Left renal pelvis (tissue), 4 donors: ENCODE measurements around the gene WWC2. TPM values are rescaled to one million over a fixed set of nuclear protein-coding genes. Genes with fewer than 3 reads are reported as not detected.
"Not testable (repeated sequence)": the region's sequence is repeated elsewhere in the genome, so short reads cannot be mapped to it uniquely, and the experiment has no call there.

Experiments
- DNase-seq, 4 donors: peaks; one replicate each; pipeline ENCODE4 v3.0.0-alpha.2; 2013; ENCODE audit warnings: low read depth in 4 of 4, low spot score in 3 of 4
- polyA plus RNA-seq, 4 donors: library from polyadenylated mRNA; unstranded; fragments of 120-200 nt; gene quantifications; one replicate each; pipeline ENCODE4 v1.2.1, GENCODE V29; 2013; ENCODE audit not compliant: insufficient read length in 4 of 4

The WWC2 gene
- polyA plus RNA-seq, 4 donors: 40.0 to 60.5 (median 59.1) TPM

DNA sequence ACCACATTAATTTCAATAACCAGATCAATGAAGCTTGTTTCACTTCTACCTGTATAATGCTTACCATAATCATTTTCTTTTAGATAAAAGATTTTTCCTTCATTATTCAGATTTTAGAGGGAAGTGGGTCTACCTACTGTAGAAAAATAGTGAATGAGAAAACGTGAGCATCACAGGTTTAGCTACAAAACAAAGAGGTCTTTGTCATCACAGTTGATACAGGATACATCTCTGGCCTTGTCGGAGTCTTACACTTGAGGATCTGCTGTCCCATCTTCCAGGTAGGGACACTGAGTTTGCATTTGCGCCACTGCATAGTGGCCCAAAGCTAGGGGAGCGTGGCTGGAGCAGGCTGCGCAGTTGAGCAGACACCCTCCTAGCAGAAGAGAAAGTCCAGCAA, 222.5 kb downstream of the WWC2 start:
- no peak for DNase-seq

DNA sequence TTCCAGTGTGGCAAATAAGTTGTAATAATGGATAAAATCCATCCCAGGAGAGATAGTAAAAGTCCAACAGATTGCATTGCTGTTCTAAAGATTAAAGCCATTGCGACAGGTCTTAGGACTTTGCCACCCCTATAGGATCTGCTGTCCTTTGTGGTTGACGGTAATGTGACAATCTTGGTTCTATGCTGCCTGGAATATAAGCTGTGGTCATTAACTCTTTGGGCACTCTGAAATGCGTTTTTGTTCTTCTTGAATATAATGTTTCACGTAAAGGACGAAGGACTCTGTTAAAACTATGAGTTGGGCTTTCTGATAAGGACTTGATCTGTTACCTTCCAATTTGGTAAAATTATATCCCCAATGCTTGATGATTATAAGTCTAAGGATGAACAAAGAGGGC, 223.3 kb downstream of the WWC2 start, which contains the start of gene CLDN24:
CLDN24 (minus strand) TSS at position 101 of the 400 bp plus-strand sequence; CDS start at position 101, 0 bp downstream.
- no peak for DNase-seq

DNA sequence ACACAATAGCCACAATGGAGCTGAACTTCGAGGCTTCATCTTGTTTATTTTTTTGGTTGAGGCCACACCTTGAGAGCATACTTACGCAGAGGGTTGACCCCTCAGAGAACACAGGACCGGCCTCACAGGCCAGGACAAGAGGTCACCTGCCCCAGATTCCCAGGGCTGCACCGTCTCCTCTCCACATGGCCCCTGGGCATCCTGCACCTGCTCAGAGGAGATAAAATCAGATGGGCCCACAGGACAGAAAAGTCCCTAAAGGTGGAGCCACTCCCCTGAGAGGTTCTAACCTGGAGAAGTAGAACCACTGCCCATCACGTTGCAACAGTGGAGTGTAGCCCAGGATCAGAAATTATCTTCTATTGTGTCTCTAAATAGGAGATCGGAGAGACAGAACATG, 224.2 kb downstream of the WWC2 start:
- no peak for DNase-seq

DNA sequence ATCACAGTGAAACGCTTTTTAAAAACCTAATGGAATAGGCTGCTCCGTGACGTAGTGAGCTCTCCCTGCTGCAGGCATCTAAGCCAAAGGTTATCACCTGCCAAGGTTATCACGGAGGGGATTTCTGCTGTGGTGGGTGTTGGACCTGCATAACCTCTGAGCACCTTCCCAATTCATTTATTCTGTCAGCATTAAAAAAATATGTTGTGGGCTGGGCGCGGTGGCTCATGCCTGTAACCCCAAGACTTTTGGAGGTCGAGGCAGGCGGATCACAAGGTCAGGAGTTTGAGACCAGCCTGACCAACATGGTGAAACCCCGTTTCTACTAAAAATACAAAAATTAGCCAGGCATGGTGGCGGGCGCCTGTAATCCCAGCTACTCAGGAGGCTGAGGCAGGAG, 225.0 kb downstream of the WWC2 start:
- DNase-seq: not testable (repeated sequence)

DNA sequence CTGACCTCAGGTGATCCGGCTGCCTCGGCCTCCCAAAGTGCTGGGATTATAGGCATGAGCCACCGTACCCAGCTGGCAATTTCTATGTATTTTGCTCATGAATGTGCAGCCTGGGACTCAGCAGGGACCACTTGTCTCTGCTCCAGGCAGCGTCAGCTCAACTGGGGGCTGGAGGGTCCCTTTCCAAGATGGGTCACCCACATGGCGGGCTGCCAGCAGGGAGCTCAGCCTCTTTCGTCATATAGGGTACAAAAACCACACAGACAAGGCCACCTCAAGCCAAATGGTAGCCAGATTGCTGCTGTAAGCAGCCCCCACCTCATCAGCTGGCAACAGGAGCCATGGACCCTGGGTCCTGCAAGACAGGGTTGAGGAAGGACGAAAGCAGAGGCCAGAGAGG, 225.6 kb downstream of the WWC2 start:
- no peak for DNase-seq

DNA sequence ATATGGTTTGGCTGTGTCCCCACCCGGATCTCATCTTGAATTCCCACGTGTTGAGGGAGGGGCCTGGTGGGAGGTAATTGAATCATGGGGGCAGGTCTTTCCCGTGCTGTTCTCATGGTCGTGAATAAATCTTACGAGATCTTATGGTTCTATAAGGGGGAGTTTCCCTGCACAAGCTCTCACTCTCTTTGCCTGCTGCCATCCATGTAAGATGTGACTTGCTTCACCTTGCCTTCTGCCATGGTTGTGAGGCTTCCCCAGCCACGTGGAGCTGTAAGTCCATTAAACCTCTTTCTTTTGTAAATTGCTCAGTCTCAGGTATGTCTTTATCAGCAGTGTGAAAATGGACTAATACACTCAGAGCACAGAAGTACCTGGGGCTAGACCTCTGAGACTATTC, 227.3 kb downstream of the WWC2 start:
- DNase-seq: not testable (repeated sequence)

DNA sequence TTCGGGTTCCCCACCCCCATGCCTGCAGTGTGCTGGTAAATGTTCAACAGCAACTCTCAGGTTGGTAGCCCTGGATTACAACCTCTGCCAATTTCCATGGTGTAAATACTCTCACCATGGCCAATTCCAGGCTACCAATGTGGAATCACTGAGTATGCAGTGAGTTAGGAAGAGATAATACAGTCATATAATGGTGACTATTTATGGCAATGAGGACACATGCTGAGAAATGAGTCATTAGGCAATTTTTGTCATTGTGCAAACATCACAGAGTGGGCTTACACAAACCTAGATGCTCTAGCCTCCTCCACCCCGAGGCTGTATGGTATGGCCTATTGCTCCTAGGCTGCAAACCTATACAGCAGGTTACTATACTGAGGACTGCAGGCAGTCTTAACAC, 227.8 kb downstream of the WWC2 start:
- no peak for DNase-seq

DNA sequence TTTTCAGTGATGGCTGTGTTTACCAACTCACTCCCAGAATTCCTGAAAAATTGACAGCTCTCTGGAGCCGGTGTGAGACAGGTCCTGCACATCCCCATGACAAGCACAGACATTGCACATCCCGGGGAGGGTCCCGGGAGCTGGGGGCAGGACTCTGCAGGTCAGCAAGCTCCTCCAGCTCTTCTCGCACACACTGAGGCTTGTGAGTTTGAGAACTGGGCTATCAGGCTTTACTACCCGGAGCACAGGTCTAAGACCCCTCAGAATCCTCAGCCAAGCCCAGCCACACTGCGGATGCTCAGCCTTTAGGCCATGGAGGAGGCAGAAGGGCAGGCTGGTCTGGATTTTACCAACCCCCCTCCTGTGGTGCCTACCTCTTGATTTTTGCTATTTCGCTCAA, 228.8 kb downstream of the WWC2 start:
- DNase-seq: no peak

DNA sequence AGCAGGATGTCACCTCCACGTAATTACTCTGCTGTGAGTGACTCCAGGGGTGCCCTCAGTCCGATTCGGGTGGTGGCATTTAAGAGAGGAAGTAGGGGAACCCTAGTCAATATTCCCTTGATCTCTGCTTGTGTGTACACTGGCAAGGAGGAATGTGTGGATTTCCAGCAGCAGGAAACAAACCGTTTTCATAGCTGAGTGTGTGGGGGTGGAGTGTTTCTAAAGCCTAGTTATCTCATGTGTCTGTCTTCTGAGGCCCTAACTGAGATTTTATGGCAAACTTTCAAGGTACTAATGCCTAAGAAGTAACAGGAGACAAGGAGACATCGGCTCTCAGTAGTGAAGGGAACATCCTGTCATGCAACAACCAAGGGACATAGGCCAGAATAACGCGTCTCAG, 229.8 kb downstream of the WWC2 start:
- DNase-seq: no peak

DNA sequence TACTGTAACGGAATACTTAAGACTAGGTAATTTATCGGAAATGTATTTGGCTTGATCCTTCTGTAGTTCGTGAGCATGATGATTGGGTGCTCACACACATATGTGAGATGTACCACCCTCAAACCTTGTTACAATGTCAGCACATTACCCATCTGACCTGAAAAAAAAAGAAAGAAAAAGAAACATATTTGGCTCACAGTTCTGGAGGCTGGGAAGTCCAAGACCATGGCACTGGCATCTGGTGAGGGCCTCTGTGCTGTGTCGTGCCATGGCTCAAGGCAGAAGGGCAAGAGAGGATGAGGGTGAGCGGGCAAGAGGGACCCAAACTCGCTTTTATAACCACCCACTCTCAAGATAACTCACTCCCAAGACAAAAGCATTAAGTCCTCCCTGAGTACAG, 230.2 kb downstream of the WWC2 start:
- DNase-seq: no peak

DNA sequence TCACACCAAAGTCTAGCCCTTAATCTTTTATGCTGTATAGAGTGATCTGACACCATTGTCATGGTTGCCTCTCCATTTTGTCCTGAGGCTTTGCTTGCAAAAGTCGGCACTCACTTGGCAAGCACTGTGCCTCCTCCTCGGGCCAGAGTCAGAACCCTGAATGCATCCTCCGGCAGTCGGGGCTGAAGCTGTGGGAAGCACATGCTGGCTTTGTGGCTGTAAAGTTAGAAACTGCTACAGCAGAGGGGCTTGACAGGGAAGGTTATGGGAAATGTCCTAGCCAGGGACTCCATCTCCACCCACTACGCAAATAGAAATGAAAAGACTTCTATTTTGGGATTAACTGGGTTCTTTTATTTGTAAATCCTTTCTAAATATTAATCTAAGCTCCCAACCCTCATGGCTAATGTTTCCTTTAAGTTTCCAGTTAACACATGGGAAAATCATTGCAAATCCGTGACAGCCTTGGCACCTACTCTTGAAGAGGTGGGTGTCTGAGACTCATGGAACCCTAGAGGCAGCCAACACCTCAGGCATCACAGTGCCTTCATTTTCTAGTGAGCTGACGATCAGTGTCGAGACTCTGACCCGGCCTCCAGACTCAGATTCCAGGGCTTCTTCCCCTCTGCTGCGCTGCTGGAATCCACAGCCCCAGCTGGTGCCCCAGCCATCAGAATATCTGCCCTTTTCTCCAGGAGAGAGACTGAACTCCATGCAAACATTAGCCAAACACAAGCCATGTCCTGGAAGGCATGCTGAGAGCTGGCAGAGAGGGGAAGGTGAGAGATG, 231.1 kb downstream of the WWC2 start:
- DNase-seq: no peak

DNA sequence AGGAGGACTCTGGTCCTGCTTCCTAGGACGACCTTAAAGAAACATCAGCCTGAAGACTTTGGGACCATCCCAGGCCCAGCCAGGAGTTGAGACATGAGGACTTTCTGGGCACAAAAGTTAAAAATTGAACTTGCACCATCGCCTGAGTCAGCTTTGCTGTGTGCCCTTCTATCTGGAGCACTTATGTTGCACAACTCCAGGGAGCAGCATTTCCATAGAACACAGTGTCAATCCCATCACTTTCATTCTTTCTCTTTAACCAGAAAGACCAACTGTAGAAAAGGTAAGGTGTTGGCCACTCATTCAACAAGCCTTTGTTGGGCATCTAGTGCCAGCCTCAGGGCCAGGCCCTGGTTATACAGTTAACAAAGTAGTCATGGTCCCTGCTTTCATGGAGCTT, 231.8 kb downstream of the WWC2 start:
- no peak for DNase-seq

DNA sequence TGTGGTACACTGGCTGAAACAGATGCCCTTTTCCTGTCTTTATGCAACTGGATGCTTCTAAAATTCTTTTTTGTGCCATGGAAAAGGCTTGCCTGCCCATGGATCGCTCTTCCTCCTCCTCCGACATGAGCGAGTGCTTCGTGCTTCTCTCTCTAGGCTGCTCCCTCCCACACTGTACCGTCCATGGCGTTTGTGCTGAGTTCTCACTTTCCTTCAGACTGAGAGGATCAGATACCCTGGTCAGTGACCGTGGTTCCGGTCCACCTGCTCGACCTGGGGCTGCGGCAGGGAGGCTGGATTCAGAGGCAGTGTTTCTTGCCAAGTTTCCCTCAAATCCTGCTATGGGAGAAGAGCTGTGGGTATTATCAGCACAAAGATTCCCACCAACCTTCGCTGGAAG, 233.4 kb downstream of the WWC2 start:
- DNase-seq: peak in 3 of 4 donors; percentile 29 to 54 (median 33)

DNA sequence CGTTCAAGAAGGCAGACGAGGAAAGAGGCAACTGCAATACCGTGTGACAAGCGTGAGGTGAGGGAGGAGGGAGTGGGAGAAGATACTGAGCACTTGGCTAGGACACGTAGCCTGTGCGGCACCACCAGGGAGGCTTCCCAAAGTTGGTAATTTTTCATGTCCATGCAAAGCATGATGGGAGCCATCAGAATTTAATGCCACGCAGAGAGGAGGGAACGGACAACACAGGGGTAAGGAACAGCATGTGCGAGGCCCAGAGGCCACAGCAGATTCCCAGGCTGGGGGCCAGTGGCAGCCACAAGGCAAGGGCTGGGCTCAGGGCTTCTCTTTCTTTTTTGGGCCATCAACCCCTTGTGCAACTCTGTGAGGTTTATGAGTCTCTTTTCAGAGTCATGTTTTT, 234.1 kb downstream of the WWC2 start:
- DNase-seq: no peak

DNA sequence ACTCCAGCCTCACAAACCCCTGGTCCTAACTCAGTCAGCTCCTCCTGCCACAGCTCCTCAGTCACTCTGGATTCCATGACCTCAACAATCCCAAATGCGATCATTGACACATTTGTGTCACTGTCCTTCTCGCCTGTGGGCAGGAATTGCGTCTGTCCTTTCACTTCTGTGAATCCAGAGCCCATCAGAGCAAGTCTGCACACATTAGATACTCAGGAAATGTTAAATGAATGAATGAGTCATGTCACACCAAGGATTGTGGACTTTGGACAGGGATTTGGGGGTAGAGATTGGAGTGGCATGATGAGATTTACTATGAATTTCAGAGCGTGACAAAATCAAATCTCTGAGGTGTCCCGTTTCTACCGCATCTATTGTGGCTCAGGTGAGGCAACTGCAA, 234.9 kb downstream of the WWC2 start:
- DNase-seq: no peak

DNA sequence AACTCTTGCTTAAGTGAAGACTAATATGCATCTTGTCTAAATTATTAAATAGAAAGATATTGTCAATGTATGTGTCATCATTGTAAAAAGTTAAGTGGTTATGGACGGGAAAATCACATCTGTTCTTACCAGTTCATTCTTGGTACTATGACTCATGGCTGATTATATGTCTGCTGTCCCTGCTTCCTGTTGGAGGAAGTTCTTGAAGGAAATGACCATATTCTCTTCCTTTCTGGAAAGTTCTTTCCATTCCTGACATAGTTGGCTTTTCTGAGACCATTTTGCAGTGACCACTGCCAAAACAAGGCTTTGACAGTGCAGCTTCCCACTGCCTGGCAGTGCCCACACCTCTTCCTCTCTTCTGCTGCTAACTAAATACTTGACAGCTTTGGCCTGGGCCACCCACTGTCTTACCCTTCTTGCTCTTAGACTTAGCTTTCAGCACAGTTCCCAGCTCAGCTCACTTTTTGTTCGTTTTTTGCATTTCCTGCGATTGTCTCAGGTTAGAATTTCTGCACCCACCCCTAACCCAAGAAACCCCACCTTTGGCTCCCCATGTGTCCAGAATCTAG, 236.4 kb downstream of the WWC2 start:
- no peak for DNase-seq

DNA sequence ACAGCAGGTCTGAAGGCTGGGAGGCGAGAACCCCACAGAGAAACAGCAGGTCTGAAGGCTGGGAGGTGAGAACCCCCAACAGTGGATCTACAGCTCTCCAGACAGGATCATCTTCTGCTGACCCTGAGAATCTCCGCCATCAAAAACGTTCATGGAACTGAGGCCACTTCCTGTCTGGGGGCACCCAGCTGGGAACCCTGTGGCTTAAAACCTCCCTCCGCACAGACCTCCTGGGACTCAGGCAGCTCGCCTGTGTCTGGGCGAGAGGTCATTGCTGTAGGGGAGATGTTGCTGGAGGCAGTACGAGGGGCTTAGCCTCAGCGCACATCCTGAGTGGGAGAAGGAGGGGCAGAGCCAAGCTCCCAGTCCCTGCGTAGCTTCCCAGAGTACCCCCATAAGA, 238.3 kb downstream of the WWC2 start:
- no peak for DNase-seq

DNA sequence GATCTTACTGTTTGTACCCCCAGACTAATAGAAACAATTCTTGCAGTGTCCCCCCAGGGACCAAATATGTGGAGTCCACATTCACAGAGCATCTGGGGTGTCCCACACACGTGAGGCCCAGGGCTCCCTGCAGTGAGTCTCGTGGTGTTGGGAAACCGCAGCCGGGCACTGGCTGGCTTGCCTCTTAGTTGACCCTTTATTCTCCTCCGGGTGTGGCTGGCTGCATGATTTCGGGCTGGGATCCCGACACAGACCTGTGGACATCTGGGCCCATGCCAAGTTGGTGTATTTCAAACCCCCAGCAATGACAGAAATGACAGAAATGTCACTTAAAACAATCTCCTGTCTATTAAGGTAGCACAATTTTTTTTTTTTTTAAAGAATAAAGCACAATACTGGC, 238.8 kb downstream of the WWC2 start:
- no peak for DNase-seq

DNA sequence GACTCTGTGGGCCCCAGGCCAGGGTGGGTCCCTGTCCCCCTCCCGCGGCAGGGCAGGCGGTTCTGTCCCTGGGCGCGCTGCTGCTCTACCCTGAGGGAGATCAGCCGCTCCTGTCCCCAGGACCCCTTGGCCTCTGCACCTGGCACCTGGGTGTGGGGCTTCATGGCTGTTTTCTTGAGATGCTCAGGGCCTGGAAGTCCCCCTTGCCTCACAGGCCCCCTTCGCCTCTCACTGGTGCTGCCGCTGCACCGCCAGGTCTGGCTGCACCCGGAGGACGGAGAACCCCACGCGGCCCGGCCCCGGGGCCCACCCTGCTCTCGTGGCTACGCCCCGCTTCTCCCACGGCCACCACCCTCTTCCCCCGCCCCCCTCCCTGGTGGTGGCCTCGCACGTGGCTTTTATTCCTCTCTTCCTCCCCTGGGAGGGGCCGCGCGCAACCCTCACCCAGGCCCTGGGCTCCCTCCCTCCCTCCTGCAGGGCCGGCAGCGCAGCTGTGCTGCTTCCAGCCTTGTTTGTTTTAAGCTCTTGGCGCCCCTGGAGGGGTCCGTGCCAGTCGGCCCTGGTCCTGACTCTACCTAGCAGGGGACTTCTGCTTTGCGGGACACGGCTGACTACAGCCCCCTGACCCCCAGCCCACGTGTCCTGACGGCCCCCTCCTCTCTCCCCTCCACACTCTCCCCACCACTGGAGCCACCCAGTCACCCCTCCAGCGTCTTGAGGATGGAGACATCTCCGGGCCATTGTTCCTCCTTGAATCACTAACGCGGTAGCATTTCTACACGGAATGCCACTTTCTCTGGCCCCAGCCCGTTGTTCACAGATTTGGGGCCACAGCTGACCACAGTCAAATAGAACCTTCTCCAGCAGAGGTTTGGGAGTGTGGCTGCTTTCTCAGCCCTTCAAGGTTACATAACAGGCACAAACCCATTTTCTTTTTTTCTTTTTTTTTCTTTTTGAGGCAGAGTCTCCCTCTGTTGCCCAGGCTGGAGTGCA, 243.8 kb downstream of the WWC2 start:
- no peak for DNase-seq

DNA sequence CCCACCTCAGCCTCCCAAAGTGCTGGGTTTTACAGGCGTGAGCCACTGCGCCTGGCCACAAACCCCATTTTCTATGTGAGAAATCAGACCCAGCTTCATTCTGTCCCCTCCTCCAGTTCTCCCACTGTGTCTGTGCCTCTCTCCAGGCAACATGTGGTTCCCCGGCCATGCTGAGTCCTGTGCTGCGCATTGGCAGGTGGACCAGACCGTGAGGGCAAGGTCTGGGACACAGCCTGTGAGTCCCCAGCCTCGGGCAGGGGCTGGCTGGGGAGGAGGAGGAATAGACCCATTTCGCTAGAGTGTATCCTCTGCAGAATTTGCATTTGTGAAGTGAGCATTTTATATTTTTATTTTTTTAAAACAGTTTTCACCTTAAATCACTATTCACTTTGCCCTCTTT, 244.7 kb downstream of the WWC2 start:
- no peak for DNase-seq

DNA sequence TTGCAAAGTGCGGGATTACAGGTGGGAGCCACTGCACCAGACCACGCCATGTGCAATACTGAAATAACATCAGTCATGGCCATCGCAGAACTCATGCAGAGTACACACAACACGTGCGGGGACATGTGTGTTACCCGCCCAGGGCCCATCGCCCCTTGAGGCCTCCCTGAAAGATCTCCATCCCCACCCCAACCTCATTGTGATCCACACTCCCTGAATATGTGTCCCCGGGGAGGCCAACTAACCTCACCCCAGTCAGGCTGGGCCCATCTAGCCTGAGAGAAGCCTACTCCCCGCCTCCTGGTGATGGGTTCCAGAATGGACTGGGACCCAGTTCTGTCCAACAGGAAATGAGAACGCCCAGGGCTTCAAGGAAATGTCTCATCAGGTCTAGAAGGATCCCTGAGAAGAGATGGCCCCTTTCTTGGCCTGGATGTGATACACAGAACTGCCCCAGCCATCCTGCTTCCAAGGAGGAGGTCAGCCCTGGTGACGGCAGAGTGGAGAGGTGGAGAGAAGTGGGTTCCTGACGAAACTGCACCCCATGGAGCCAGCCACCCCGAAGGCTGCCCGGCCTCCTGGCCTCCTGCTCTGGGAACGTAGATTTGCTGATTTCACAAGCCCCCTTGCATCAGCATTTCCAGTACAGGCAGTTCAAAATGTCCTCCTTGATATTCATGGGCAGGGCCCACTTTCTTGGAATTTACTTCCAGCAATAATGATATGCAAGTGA, 245.6 kb downstream of the WWC2 start:
- DNase-seq: no peak
